HepG2 (cell line): ENCODE measurements around the gene IQCN. TPM values are rescaled to one million over a fixed set of nuclear protein-coding genes. Genes with fewer than 3 reads are reported as not detected.

Experiments
- CAMTA2 ChIP-seq: sonication (generic); formaldehyde crosslinking; IDR thresholded peaks from 2 replicates; pipeline ENCODE4 v1.4.0; 2020; ENCODE audit warnings: mild to moderate bottlenecking, missing genetic modification reagents, borderline replicate concordance
- NFIC ChIP-seq: IDR thresholded peaks from 2 replicates; pipeline ENCODE4 v1.6.1; 2012; ENCODE audit warnings: mild to moderate bottlenecking, low read length, inconsistent platforms
- NR2C2 ChIP-seq: sonication (generic); formaldehyde crosslinking; IDR thresholded peaks from 2 replicates; pipeline ENCODE4 v1.4.0; 2020; ENCODE audit warnings: missing genetic modification reagents, mild to moderate bottlenecking, moderate library complexity, borderline replicate concordance
- ONECUT2 ChIP-seq: sonication (generic); formaldehyde crosslinking; IDR thresholded peaks from 2 replicates; pipeline ENCODE4 v1.4.0; 2020; ENCODE audit warnings: missing genetic modification reagents
- REPIN1 ChIP-seq: sonication (generic); formaldehyde crosslinking; IDR thresholded peaks from 2 replicates; pipeline ENCODE4 v1.8.0; 2022; ENCODE audit warnings: missing genetic modification reagents, low read depth, mild to moderate bottlenecking, borderline replicate concordance
- TCF7 ChIP-seq: sonication (generic); IDR thresholded peaks from 2 replicates; pipeline ENCODE4 v1.6.1; 2016; ENCODE audit warnings: antibody characterized with exemption, low read depth
- ZNF121 ChIP-seq: sonication (generic); formaldehyde crosslinking; IDR thresholded peaks from 2 replicates; pipeline ENCODE4 v1.5.0; 2020; ENCODE audit warnings: mild to moderate bottlenecking, missing genetic modification reagents
- polyA plus RNA-seq, 8 experiments: library from polyadenylated mRNA; depleted of rRNA in 3 of 8; stranded (reverse) in 7 of 8; unstranded in 1 of 8; fragments of >200 nt; fragmentation: Illumina TruSeq in 4 of 8; extraction: Trizol in 4 of 8; gene quantifications; 2 replicates each; pipeline versions ENCODE4 v1.2.1 to v1.2.3, GENCODE V29; 2011 to 2016; ENCODE audit warnings: low read depth in 4 of 8, missing spikeins in 1 of 8, mixed read lengths in 1 of 8; ENCODE audit not compliant: insufficient read depth in 1 of 8
- total RNA-seq, 5 experiments: library from RNA; depleted of rRNA; stranded (reverse); fragments of >200 nt; fragmentation: Illumina TruSeq; extraction: Trizol; gene quantifications; 2 replicates each; pipeline ENCODE4 v1.2.3, GENCODE V29; 2016; ENCODE audit warnings: low read depth in 1 of 5
- TF ChIP-seq, protein P1 (sequence below): IDR thresholded peaks from 2 replicates; pipeline ENCODE4 v1.6.1; 2016; ENCODE audit warnings: missing compliant biosample characterization, missing genetic modification reagents, borderline replicate concordance
- TF ChIP-seq, protein P2 (sequence below): sonication (generic); formaldehyde crosslinking; IDR thresholded peaks from 2 replicates; pipeline ENCODE4 v1.5.0; 2020; ENCODE audit warnings: mild to moderate bottlenecking, missing genetic modification reagents, borderline replicate concordance
- TF ChIP-seq, protein P3 (sequence below): sonication (generic); formaldehyde crosslinking; IDR thresholded peaks from 2 replicates; pipeline ENCODE4 v1.8.1; 2023; ENCODE audit warnings: mild to moderate bottlenecking, missing genetic modification reagents
- TF ChIP-seq, protein P4 (sequence below): sonication (generic); formaldehyde crosslinking; IDR thresholded peaks from 2 replicates; pipeline ENCODE4 v1.4.0; 2020; ENCODE audit warnings: missing genetic modification reagents
- TF ChIP-seq, protein P5 (sequence below): IDR thresholded peaks from 2 replicates; pipeline ENCODE4 v1.6.1; 2016; ENCODE audit warnings: mild to moderate bottlenecking

IQCN gene
- total and polyA plus RNA-seq, 2 of the 13 experiments (the other 11 are each of a cell fraction or from before 2014, with no cell fraction given): 0.04 to 0.18 TPM

DNA sequence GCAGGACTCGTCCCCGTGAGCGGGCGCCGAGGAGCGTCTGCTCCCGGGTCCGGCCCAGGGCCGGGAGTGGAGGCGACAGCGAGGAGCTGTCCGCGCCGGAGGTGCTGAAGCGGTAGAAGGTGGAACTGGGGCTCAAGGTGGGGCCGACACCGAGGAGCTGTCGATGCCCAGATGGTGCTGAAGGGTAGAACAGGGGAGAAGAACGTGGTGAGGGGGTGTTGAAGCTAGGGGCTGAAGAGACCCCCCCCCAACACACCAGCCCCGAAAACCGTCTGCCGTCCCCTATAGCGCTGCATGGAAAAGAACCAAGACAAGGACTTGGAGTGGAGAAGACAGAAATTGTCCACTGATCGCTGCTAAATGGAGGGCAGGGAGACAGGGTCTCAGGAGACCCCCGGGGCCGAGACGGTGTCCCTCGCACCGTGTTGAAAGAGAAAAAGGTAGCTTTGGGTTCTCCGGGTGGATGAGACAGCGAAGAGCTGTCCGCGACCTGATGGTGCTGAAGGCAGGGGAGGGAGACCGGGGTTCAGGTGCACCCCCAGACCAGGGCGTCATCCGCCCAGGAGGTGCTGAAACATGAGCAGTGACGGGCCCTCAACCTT is 40.9 kb downstream of the IQCN start (continued):
- TF ChIP-seq, protein P1, sequence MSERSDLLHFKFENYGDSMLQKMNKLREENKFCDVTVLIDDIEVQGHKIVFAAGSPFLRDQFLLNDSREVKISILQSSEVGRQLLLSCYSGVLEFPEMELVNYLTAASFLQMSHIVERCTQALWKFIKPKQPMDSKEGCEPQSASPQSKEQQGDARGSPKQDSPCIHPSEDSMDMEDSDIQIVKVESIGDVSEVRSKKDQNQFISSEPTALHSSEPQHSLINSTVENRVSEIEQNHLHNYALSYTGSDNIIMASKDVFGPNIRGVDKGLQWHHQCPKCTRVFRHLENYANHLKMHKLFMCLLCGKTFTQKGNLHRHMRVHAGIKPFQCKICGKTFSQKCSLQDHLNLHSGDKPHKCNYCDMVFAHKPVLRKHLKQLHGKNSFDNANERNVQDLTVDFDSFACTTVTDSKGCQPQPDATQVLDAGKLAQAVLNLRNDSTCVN (CRISPR knock-in tag): peak; percentile 93
- TF ChIP-seq NR2C2 (CRISPR knock-in tag) (0 out of 2 replicates have a peak, but pooled peaks have one; percentile 19), TCF7 (no peak), NFIC (no peak), CAMTA2 (CRISPR knock-in tag) (peak; percentile 82; the same call in 1 of the 2 replicates), ONECUT2 (peak; percentile 66; the same call in 1 of the 2 replicates), REPIN1 (CRISPR knock-in tag) (peak; percentile 71), ZNF121 (peak; percentile 36; the same call in 1 of the 2 replicates)
- TF ChIP-seq, protein P2, sequence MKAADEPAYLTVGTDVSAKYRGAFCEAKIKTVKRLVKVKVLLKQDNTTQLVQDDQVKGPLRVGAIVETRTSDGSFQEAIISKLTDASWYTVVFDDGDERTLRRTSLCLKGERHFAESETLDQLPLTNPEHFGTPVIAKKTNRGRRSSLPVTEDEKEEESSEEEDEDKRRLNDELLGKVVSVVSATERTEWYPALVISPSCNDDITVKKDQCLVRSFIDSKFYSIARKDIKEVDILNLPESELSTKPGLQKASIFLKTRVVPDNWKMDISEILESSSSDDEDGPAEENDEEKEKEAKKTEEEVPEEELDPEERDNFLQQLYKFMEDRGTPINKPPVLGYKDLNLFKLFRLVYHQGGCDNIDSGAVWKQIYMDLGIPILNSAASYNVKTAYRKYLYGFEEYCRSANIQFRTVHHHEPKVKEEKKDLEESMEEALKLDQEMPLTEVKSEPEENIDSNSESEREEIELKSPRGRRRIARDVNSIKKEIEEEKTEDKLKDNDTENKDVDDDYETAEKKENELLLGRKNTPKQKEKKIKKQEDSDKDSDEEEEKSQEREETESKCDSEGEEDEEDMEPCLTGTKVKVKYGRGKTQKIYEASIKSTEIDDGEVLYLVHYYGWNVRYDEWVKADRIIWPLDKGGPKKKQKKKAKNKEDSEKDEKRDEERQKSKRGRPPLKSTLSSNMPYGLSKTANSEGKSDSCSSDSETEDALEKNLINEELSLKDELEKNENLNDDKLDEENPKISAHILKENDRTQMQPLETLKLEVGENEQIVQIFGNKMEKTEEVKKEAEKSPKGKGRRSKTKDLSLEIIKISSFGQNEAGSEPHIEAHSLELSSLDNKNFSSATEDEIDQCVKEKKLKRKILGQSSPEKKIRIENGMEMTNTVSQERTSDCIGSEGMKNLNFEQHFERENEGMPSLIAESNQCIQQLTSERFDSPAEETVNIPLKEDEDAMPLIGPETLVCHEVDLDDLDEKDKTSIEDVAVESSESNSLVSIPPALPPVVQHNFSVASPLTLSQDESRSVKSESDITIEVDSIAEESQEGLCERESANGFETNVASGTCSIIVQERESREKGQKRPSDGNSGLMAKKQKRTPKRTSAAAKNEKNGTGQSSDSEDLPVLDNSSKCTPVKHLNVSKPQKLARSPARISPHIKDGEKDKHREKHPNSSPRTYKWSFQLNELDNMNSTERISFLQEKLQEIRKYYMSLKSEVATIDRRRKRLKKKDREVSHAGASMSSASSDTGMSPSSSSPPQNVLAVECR (CRISPR knock-in tag): peak; percentile 89
- TF ChIP-seq, protein P3, sequence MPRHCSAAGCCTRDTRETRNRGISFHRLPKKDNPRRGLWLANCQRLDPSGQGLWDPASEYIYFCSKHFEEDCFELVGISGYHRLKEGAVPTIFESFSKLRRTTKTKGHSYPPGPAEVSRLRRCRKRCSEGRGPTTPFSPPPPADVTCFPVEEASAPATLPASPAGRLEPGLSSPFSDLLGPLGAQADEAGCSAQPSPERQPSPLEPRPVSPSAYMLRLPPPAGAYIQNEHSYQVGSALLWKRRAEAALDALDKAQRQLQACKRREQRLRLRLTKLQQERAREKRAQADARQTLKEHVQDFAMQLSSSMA (CRISPR knock-in tag): peak; percentile 89
- TF ChIP-seq, protein P4, sequence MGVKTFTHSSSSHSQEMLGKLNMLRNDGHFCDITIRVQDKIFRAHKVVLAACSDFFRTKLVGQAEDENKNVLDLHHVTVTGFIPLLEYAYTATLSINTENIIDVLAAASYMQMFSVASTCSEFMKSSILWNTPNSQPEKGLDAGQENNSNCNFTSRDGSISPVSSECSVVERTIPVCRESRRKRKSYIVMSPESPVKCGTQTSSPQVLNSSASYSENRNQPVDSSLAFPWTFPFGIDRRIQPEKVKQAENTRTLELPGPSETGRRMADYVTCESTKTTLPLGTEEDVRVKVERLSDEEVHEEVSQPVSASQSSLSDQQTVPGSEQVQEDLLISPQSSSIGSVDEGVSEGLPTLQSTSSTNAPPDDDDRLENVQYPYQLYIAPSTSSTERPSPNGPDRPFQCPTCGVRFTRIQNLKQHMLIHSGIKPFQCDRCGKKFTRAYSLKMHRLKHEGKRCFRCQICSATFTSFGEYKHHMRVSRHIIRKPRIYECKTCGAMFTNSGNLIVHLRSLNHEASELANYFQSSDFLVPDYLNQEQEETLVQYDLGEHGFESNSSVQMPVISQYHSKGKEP (CRISPR knock-in tag): peak; percentile 97
- TF ChIP-seq, protein P5, sequence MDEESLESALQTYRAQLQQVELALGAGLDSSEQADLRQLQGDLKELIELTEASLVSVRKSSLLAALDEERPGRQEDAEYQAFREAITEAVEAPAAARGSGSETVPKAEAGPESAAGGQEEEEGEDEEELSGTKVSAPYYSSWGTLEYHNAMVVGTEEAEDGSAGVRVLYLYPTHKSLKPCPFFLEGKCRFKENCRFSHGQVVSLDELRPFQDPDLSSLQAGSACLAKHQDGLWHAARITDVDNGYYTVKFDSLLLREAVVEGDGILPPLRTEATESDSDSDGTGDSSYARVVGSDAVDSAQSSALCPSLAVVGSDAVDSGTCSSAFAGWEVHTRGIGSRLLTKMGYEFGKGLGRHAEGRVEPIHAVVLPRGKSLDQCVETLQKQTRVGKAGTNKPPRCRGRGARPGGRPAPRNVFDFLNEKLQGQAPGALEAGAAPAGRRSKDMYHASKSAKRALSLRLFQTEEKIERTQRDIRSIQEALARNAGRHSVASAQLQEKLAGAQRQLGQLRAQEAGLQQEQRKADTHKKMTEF (CRISPR knock-in tag): peak; percentile 87
